Activated B cell treated with CpG ODN at 0.5 μM for 24 hours (primary cell): ENCODE measurements around the gene ARHGEF9. TPM values are rescaled to one million over a fixed set of nuclear protein-coding genes. Genes with fewer than 3 reads are reported as not detected.
"Not testable (repeated sequence)": the region's sequence is repeated elsewhere in the genome, so short reads cannot be mapped to it uniquely, and the experiment has no call there.

Experiments used
- ATAC-seq: fragments of 200-7000 bp; cut with Tn5 transposase; one replicate; pipeline ENCODE4 v1.10.0; 2021; ENCODE audit warnings: low read depth, mild to moderate bottlenecking, moderate library complexity
- CTCF ChIA-PET: fragments of 350-600 bp; sonication (Branson Sonifier 250); formaldehyde crosslinking; loops from one replicate; lab custom pipeline; 2021; ENCODE audit warnings: antibody characterized with exemption; lab: Charles Lee
- POLR2A ChIA-PET: fragments of 350-600 bp; sonication (Branson Sonifier 250); formaldehyde crosslinking; loops from one replicate; lab custom pipeline; 2021; ENCODE audit warnings: antibody characterized with exemption; lab: Charles Lee
- DNase-seq: peaks from one replicate; pipeline ENCODE4 v3.0.0; 2022
- H3K27ac Mint-ChIP-seq: one replicate; pipeline ENCODE4 v1.8.0; 2020; ENCODE audit warnings: mixed read lengths
- H3K27me3 Mint-ChIP-seq: one replicate; pipeline ENCODE4 v1.8.0; 2021; ENCODE audit warnings: mixed read lengths
- H3K36me3 Mint-ChIP-seq: one replicate; pipeline ENCODE4 v1.8.0; 2021; ENCODE audit warnings: low read depth, mixed read lengths
- H3K4me1 Mint-ChIP-seq: one replicate; pipeline ENCODE4 v1.8.0; 2021; ENCODE audit warnings: mixed read lengths
- H3K4me3 Mint-ChIP-seq: one replicate; pipeline ENCODE4 v1.8.0; 2020; ENCODE audit warnings: mild to moderate bottlenecking, mixed read lengths
- H3K9me3 Mint-ChIP-seq: one replicate; pipeline ENCODE4 v1.8.0; 2020; ENCODE audit warnings: mixed read lengths
- CTCF ChIP-seq: fragments of 200-600 bp; IDR thresholded peaks from one replicate; pipeline ENCODE4 v1.8.0; 2022; ENCODE audit warnings: antibody characterized with exemption, mild to moderate bottlenecking
- intact Hi-C: fragments of 100-400 bp; cut with micrococcal nuclease; formaldehyde crosslinking; loops from one replicate; pipeline ENCODE4 v1.15.1; 2024
- total RNA-seq: library from RNA; stranded (reverse); gene quantifications from 2 replicates; pipeline ENCODE4 v1.2.3, GENCODE V29; 2022

ARHGEF9 gene
- total RNA-seq = 20.5 and 25.1 TPM in 2 replicates

- ChIA-PET CTCF (no interaction called here), POLR2A (no interaction called here)
Observed at GRCh38 chrX:63784902-63785707, at the start of gene ARHGEF9. Gene ARHGEF9 (minus strand): TSS chrX:63785214. CDS start chrX:63785145, 69 bp downstream.

GRCh38 chrX:63825446-63825845 lies 40.4 kb upstream of the ARHGEF9 start:
- ATAC-seq, H3K36me3 Mint-ChIP-seq, POLR2A ChIA-PET, CTCF ChIA-PET, H3K4me1 Mint-ChIP-seq, DNase-seq, H3K4me3 Mint-ChIP-seq, H3K27me3 Mint-ChIP-seq, H3K27ac Mint-ChIP-seq, intact Hi-C loops: not testable (repeated sequence)
- H3K9me3 Mint-ChIP-seq = peaks cover 15% of the 10 kb centered on the region

More at GRCh38 chrX:63784902-63785707, at the start of gene ARHGEF9:
- peak within 1 kb of the TSS; percentile 74 for H3K4me3 Mint-ChIP-seq
- no peak for TF ChIP-seq CTCF
- intact Hi-C loops = no loop called here
- ATAC-seq (no peak), DNase-seq (no peak)
- H3K9me3 Mint-ChIP-seq = no peaks in the 10 kb centered on the region
- H3K36me3 Mint-ChIP-seq = no peaks in the 10 kb centered on the region
- H3K27ac Mint-ChIP-seq = no peak within 1 kb of the TSS
- no peaks in the 10 kb centered on the region for H3K27me3 Mint-ChIP-seq
- H3K4me1 Mint-ChIP-seq = no peaks in the 10 kb centered on the region

GRCh38 chrX:63818156-63818555 lies 33.1 kb upstream of the ARHGEF9 start:
- ChIA-PET POLR2A (no interaction called here), CTCF (no interaction called here)
- ATAC-seq (no peak), DNase-seq (no peak)
- TF ChIP-seq CTCF = no peak
- peaks cover 3% of the 10 kb centered on the region for H3K9me3 Mint-ChIP-seq
- intact Hi-C loops = no loop called here
- no peak overlapping the region for H3K27ac Mint-ChIP-seq
- H3K36me3 Mint-ChIP-seq = no peaks in the 10 kb centered on the region
- no peaks in the 10 kb centered on the region for H3K4me1 Mint-ChIP-seq
- no peak overlapping the region for H3K4me3 Mint-ChIP-seq
- no peaks in the 10 kb centered on the region for H3K27me3 Mint-ChIP-seq

GRCh38 chrX:63817696-63818095 lies 32.7 kb upstream of the ARHGEF9 start:
- Mint-ChIP-seq H3K4me3 (no peak overlapping the region), H3K4me1 (no peaks in the 10 kb centered on the region), H3K27ac (no peak overlapping the region), H3K9me3 (peaks cover 1% of the 10 kb centered on the region), H3K36me3 (no peaks in the 10 kb centered on the region), H3K27me3 (no peaks in the 10 kb centered on the region)
- ATAC-seq = no peak
- ChIA-PET CTCF (no interaction called here), POLR2A (no interaction called here)
- intact Hi-C loops = no loop called here
- no peak for DNase-seq
- no peak for TF ChIP-seq CTCF

GRCh38 chrX:63812823-63813222 lies 27.8 kb upstream of the ARHGEF9 start:
- intact Hi-C loops = no loop called here
- ATAC-seq = no peak

More at GRCh38 chrX:63812823-63813222, 27.8 kb upstream of the ARHGEF9 start:
- Mint-ChIP-seq H3K4me3 (no peak overlapping the region), H3K27me3 (no peaks in the 10 kb centered on the region), H3K27ac (no peak overlapping the region), H3K36me3 (no peaks in the 10 kb centered on the region), H3K4me1 (no peaks in the 10 kb centered on the region), H3K9me3 (no peaks in the 10 kb centered on the region)
- no peak for TF ChIP-seq CTCF
- ChIA-PET POLR2A (no interaction called here), CTCF (no interaction called here)
- no peak for DNase-seq
